GM18951 (cell line): ENCODE data around the gene SIL1.
"Not testable (repeated sequence)": the region's sequence is repeated elsewhere in the genome, so short reads cannot be mapped to it uniquely, and the experiment has no call there.

Experiments used
- POLR2A ChIP-seq: IDR thresholded peaks from 4 replicates; pipeline ENCODE4 v1.6.1; 2011; ENCODE audit warnings: mild to moderate bottlenecking; ENCODE audit not compliant: insufficient read length, insufficient read depth; ENCODE audit errors: extremely low read depth
- in situ Hi-C: fragments of 300-500 bp; cut with MboI; formaldehyde crosslinking; loops from one replicate; pipeline ENCODE4 v1.12.0; 2022; ENCODE audit warnings: low sequenced_read_pairs, mixed read lengths, inconsistent platforms; ENCODE audit not compliant: unreplicated experiment

Gene SIL1

GRCh38 chr5:139197710-139198669, at the start of gene SIL1:
SIL1 (minus strand) TSS chr5:139198368; CDS start chr5:139127843, 70,525 bp downstream.
- peak; percentile 97 for TF ChIP-seq POLR2A
- in situ Hi-C loops: no loop called here

- in situ Hi-C loops: no loop called here
- no peak for TF ChIP-seq POLR2A
Measured at GRCh38 chr5:139246394-139246793, 48.2 kb upstream of the SIL1 start.

GRCh38 chr5:139245637-139246339, 47.6 kb upstream of the SIL1 start:
- TF ChIP-seq POLR2A: no peak
- in situ Hi-C loops: no loop called here

GRCh38 chr5:139243425-139243970, 45.3 kb upstream of the SIL1 start:
- in situ Hi-C loops: no loop called here

DNA sequence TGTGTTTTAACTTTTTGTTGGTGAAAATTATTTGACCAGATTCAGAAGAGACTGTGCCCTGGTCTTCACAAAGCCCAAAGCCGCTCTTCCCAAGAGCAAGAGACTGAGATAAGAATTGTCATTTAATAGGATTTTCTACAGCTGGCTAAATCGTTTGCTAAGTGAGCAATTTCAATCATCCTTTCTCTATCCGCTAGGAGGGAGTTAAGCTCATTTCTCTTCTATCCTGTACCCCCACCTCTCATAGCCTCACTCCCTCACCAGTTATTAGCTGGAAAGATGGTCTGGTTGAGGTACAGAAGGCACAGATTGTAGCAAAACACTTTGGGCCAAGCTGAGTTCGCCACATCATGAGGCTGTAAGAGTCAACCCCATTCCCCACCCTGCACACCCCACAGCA, 43.0 kb upstream of the SIL1 start:
- in situ Hi-C loops: no loop called here
- TF ChIP-seq POLR2A: no peak

More at GRCh38 chr5:139243425-139243970, 45.3 kb upstream of the SIL1 start:
- TF ChIP-seq POLR2A: no peak

GRCh38 chr5:139236479-139236878, 38.3 kb upstream of the SIL1 start:
- no peak for TF ChIP-seq POLR2A
- in situ Hi-C loops: no loop called here

- TF ChIP-seq POLR2A: no peak
- in situ Hi-C loops: no loop called here
Measured at GRCh38 chr5:139232147-139232724, 34.1 kb upstream of the SIL1 start.

- in situ Hi-C loops: no loop called here
- no peak for TF ChIP-seq POLR2A
Measured at GRCh38 chr5:139228201-139228803, 30.1 kb upstream of the SIL1 start.

GRCh38 chr5:139226131-139226530, 28.0 kb upstream of the SIL1 start:
- in situ Hi-C loops: no loop called here
- TF ChIP-seq POLR2A: no peak

GRCh38 chr5:139223481-139223880, 25.3 kb upstream of the SIL1 start:
- in situ Hi-C loops: no loop called here
- TF ChIP-seq POLR2A: no peak

DNA sequence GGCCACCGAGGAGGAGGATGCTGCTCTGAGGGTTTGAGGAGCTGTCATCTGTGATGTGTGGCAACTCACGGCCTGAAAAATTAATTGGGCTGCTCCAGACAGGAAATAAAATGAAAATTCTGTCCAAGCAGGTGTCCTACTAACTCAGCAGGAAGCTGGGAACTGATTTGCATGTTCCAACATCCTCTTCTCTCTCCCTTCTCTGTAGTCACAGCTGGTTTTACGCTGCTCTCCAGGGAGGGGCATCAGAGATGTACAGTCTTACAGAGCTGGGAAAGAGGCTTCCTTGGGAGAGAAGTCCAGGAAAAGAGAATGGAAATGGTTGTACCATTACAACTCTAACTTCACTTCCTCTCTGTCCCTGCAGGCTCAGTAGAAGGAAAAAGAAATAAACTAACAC, 24.2 kb upstream of the SIL1 start:
- in situ Hi-C loops: no loop called here
- TF ChIP-seq POLR2A: no peak

DNA sequence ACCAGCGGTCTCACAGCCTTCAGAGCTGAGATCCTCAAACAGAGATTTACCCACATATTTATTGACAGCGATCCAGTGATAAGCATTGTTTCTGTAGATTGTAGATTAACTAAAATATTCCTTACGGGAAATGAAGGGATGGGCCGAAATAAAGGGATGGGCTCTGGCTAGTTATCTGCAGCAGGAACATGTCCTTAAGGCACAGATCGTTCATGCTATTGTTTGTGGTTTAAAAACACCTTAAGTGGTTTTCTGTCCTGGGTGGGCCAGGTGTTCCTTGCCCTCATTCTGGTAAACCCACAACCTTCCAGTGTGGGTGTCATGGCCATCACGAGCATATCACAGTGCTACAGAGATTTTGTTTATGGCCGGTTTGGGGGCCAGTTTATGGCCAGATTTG, 19.9 kb upstream of the SIL1 start:
- in situ Hi-C loops: not testable (repeated sequence)
